Measurements from ENCODE around the gene LBX1. TPM values are rescaled to one million over a fixed set of nuclear protein-coding genes. Genes with fewer than 3 reads are reported as not detected.
"Not testable (repeated sequence)": the region's sequence is repeated elsewhere in the genome, so short reads cannot be mapped to it uniquely, and the experiment has no call there.

Gene LBX1
- polyA plus RNA-seq, 2 of the 4 experiments (the other 2 are of a cell fraction): not detected

DNA sequence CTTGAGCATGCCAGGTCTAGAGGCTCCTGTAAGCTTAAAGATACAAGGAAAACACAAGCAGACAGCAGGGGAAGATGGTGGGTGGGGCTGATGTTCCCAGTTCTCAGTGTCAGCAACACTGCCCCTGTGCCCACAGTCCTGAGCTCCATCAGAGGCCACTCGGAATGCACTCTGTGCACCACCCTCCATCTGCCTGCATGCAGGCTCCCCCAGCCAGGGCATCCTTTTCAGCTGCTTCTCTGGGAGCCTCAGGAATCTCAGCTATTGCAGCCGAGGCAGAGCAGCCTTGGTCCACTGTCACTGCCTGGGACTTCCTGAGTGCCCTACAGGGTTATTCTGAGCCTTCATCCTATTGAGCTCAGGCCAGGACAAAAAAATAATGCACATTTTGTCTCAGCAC is 22.2 kb downstream of the LBX1 start (continued):
- TF ChIP-seq, protein P1, sequence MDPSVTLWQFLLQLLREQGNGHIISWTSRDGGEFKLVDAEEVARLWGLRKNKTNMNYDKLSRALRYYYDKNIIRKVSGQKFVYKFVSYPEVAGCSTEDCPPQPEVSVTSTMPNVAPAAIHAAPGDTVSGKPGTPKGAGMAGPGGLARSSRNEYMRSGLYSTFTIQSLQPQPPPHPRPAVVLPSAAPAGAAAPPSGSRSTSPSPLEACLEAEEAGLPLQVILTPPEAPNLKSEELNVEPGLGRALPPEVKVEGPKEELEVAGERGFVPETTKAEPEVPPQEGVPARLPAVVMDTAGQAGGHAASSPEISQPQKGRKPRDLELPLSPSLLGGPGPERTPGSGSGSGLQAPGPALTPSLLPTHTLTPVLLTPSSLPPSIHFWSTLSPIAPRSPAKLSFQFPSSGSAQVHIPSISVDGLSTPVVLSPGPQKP (IDR thresholded peaks at IDR 0.05; ENCODE audit: low read depth, low read length): no peak

DNA sequence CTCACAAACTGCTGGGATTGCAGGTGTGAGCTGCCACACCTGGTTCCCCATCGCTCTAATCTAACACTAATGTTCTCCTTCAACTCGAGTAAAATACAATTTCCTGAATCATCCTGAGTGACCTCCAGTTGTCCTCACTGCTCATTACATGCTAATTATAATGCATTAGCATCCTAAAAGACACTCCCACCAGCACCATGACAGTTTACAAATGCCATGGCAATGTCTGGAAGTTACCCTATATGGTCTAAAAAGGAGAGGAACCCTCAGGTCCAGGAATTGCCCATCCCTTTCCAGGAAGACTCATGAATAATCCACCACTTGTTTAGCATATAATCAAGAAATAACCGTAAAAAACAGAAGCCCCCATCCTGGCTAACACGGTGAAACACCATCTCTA is 26.6 kb downstream of the LBX1 start:
- H3K9me3 ChIP-seq; H3K4me3 ChIP-seq; H3K4me1 ChIP-seq; DNase-seq (ENCODE audit: low read depth in 1 of 2, low spot score in 1 of 2); ATAC-seq; POLR2A ChIA-PET; FAIRE-seq; H3K27ac ChIP-seq: not testable (repeated sequence)
- 28% methylated on average over 4 of the region's 4 CpGs for WGBS (ENCODE audit: missing lambda C conversion rate)
- CTCF ChIA-PET: interaction anchor here (0.7 to 4.7 kb wide), 4 partner anchors 10 to 61 kb away, joined by 3 to 24 read pairs (median 4); no protein-coding TSS in a partner anchor
- peak overlapping the region; percentile 19; the same call in 1 of the 3 replicates for H3K4me2 ChIP-seq

DNA sequence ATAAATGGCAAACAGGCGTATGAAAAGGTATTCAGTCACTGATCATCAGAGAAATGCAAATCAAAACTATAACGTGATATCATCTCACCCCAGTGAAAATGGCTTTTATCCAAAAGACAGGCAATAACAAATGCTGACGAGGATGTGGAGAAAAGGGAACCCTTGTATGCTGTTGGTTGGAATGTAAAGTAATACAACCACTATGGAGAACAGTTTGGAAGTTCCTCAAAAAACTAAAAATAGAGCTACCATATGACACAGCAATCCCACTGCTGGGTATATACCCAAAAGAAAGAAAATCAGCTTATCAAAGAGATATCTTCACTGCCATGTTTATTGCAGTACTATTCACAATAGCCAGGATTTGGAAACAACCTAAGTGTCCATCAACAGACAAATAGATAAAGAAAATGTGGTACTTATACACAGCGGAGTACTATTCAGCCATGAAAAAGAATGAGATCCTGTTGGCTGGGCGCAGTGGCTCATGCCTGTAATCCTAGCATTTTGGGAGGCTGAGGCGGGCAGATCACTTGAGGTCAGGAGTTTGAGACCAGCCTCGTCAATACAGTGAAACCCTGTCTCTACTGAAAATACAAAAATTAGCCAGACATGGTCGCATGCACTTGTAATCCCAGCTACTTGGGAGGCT is 30.8 kb downstream of the LBX1 start:
- CTCF ChIA-PET: interaction anchor here (4.7 kb wide), 1 partner anchor 15 kb away, joined by 24 read pairs; no protein-coding TSS in a partner anchor
- FAIRE-seq: not testable (repeated sequence)

DNA sequence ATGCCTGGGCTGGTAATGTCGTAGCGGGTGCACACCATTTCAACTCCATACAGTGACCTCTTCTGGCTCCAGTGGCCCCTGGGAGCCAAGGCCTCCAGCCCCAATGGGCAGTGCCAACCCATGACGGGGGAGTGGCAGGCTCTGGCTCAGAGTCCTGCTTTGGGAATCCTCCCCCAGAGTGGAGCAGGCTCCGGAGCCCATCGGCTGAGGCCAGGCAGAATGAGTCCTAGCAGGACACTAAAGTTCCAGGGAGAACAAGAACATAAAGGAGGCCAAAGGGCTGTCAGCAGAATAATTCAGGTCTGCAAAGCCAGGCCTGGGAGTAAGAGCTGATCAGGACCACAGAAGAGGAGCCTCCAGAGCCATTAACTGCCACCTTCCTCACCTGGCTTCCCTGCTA is 33.3 kb downstream of the LBX1 start:
- H3K27ac ChIP-seq: no peak overlapping the region
- CTCF ChIA-PET: interaction anchor here (1.2 to 2.1 kb wide), 3 partner anchors 18 to 374 kb away, joined by 3 to 21 read pairs (median 4); no protein-coding TSS in a partner anchor
- no peaks in the 10 kb centered on the region for H3K4me1 ChIP-seq
- 67% methylated on average over 1 of the region's 5 CpGs for WGBS (ENCODE audit: missing lambda C conversion rate)
- no peak overlapping the region for H3K4me3 ChIP-seq
- DNase-seq (ENCODE audit: low read depth in 1 of 2, low spot score in 1 of 2) (no peak), ATAC-seq (no peak), FAIRE-seq (no peak)
- POLR2A ChIA-PET: no interaction called here
- no peak for TF ChIP-seq JUN (IDR thresholded peaks at IDR 0.05)
- TF ChIP-seq ZC3H11A (IDR thresholded peaks at IDR 0.05): no peak
- no peak for TF ChIP-seq KDM1A (IDR thresholded peaks at IDR 0.05; ENCODE audit: low read depth)
- TF ChIP-seq RNF2 (IDR thresholded peaks at IDR 0.05; ENCODE audit: borderline replicate concordance, low read depth): no peak
- TF ChIP-seq ESRRA (IDR thresholded peaks at IDR 0.05; ENCODE audit: borderline replicate concordance, low read length): no peak
- TF ChIP-seq, protein P2, sequence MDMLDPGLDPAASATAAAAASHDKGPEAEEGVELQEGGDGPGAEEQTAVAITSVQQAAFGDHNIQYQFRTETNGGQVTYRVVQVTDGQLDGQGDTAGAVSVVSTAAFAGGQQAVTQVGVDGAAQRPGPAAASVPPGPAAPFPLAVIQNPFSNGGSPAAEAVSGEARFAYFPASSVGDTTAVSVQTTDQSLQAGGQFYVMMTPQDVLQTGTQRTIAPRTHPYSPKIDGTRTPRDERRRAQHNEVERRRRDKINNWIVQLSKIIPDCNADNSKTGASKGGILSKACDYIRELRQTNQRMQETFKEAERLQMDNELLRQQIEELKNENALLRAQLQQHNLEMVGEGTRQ (IDR thresholded peaks at IDR 0.05): no peak
- no peak for TF ChIP-seq EHF (CRISPR knock-in tag; IDR thresholded peaks at IDR 0.05)
- TF ChIP-seq PHF8 (IDR thresholded peaks at IDR 0.05; ENCODE audit: borderline replicate concordance, low read depth): no peak
- TF ChIP-seq HOXA7 (CRISPR knock-in tag; IDR thresholded peaks at IDR 0.05): no peak
- TF ChIP-seq NPAS2 (CRISPR knock-in tag; IDR thresholded peaks at IDR 0.05; ENCODE audit: borderline replicate concordance): no peak
- TF ChIP-seq EHMT2 (IDR thresholded peaks at IDR 0.05; ENCODE audit: low read depth): no peak
- TF ChIP-seq RAD21 (conservative IDR thresholded peaks at IDR 0.05 in 1 of 2, IDR thresholded peaks at IDR 0.05 in 1 of 2): no peak
- TF ChIP-seq HOXB13 (CRISPR knock-in tag; IDR thresholded peaks at IDR 0.05; ENCODE audit: low read depth): no peak
- TF ChIP-seq POLR2A (IDR thresholded peaks at IDR 0.05; ENCODE audit: low read length): no peak
- no peak for TF ChIP-seq MAZ (IDR thresholded peaks at IDR 0.05; ENCODE audit: borderline replicate concordance, low read depth, low read length)
- TF ChIP-seq, protein P3, sequence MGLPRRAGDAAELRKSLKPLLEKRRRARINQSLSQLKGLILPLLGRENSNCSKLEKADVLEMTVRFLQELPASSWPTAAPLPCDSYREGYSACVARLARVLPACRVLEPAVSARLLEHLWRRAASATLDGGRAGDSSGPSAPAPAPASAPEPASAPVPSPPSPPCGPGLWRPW (IDR thresholded peaks at IDR 0.05): no peak
- H3K4me2 ChIP-seq: no peak overlapping the region
- no peaks in the 10 kb centered on the region for H3K9me3 ChIP-seq

More for the DNA sequence above, 30.8 kb downstream of the LBX1 start:
- H3K9me3 ChIP-seq; POLR2A ChIA-PET; H3K27ac ChIP-seq; H3K4me2 ChIP-seq; H3K4me3 ChIP-seq; H3K4me1 ChIP-seq; DNase-seq (ENCODE audit: low read depth in 1 of 2, low spot score in 1 of 2); ATAC-seq: not testable (repeated sequence)
- 56% methylated on average over 8 of the region's 8 CpGs for WGBS (ENCODE audit: missing lambda C conversion rate)

Measured in A549 (cell line).